ENCODE data around the gene ZBTB1. TPM values are rescaled to one million over a fixed set of nuclear protein-coding genes. Genes with fewer than 3 reads are reported as not detected.

Gene ZBTB1
- total RNA-seq, 2 donors from 2014 or later: 26.2 to 32.7 TPM

DNA sequence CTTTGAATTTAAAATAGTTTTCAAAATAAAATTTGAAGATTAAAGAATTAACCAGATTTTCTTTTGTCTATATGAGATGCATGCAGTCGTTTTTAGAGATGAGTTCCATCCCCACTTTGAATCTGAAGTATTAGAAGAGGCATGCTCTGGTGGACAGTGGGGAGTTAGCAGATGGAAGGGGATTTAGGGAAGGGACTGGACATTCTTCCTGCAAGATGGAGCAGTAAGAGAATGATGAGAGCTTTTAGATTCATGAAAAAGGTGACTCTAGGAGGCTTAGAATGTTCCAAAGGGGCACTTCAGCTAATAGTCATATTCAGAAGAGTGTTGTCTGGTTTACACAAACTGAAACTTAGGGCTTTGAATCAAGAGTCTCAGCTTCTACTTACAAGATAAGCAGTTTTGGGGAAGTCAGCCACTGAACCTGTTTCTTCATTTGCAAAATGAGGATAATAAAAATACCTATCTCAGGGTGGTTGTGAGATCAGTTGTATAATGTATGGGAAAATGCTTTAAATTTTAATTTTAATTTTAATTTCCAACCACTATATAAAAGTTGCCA lies 3.7 kb downstream of the ZBTB1 start:
- Histone ChIP-seq H3K9ac (ENCODE audit: low read depth in 2 of 2, low read length in 2 of 2) (no peak overlapping the region), H3K27ac (no peak overlapping the region)
- DNase-seq: no peak

DNA sequence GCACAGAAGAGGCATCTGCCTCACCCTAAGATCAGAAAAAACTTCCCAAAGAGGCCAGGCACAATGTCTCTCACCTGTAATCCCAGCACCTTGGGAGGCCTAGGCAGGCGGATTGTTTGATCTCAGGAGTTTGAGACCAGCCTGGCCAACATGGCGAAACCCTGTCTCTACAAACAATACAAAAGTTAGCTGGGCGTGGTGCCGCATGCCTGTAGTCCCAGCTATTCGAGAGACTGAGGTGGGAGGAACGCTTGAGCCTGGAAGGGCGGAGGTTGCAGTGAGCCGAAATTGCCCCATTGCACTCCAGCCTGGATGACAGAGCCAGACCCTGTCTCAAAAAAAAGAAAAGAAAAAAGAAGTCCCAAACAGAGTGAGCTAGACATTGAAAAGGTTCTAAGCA lies 4.5 kb downstream of the ZBTB1 start:
- intact Hi-C loops (cut with DNase I): no loop called here
- Histone ChIP-seq H3K27ac (no peak overlapping the region), H3K27me3 (no peaks in the 10 kb centered on the region), H3K36me3 (no peaks in the 10 kb centered on the region), H3K9ac (ENCODE audit: low read depth in 2 of 2, low read length in 2 of 2) (no peak overlapping the region), H3K4me1 (peaks cover 25% of the 10 kb centered on the region), H3K9me3 (no peaks in the 10 kb centered on the region), H3K4me3 (no peak overlapping the region)
- peak; percentile 40 for DNase-seq
- TF ChIP-seq, protein P1, sequence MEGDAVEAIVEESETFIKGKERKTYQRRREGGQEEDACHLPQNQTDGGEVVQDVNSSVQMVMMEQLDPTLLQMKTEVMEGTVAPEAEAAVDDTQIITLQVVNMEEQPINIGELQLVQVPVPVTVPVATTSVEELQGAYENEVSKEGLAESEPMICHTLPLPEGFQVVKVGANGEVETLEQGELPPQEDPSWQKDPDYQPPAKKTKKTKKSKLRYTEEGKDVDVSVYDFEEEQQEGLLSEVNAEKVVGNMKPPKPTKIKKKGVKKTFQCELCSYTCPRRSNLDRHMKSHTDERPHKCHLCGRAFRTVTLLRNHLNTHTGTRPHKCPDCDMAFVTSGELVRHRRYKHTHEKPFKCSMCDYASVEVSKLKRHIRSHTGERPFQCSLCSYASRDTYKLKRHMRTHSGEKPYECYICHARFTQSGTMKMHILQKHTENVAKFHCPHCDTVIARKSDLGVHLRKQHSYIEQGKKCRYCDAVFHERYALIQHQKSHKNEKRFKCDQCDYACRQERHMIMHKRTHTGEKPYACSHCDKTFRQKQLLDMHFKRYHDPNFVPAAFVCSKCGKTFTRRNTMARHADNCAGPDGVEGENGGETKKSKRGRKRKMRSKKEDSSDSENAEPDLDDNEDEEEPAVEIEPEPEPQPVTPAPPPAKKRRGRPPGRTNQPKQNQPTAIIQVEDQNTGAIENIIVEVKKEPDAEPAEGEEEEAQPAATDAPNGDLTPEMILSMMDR (IDR thresholded peaks at IDR 0.05): no peak

More for the DNA sequence above, 3.7 kb downstream of the ZBTB1 start:
- TF ChIP-seq, protein P1 (IDR thresholded peaks at IDR 0.05): no peak
- H3K9me3 ChIP-seq: no peaks in the 10 kb centered on the region
- H3K27me3 ChIP-seq: no peaks in the 10 kb centered on the region
- intact Hi-C loops (cut with DNase I): no loop called here
- no peaks in the 10 kb centered on the region for H3K36me3 ChIP-seq
- no peak overlapping the region for H3K4me3 ChIP-seq
- H3K4me1 ChIP-seq: peaks cover 25% of the 10 kb centered on the region

DNA sequence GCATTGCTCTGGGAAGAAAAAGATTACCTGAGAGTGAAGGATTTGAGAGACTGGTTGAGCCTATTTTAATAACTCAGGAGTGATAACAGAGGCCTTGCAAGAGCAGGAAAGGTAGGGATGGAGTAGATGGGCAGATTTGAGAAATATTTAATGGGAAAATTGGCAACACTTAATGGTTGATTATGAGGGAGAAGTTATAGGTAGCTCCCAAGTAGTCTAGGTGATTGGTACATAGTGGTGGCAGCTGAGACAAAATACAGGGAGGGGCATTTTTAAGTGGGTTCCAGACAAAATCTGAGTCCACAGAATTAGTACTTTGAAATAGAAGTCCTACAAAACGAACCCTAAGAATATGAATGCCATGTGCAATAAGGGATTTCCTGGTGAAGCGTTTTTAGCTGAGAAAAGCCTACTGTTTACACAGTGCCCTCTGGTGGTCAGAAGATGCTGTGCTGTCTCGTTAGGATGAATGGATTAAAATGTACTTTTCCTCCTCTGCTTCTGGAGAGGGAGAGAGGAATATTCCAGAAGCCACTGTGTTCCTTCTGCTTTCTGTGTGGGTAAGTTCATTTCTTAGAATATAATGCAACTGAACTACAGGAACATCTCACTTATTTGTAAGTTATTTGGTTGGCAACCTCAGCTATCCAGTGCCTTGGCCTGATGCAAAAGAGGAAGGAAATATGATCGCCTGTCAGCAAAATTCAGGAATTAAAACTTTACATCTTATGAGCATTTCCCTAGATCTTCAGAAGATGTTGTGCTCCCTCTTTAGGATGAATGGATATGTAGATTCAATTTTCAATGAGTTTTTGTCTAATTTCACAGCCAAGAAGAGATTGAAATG lies 6.5 kb downstream of the ZBTB1 start:
- H3K9me3 ChIP-seq: no peaks in the 10 kb centered on the region
- peaks cover 23% of the 10 kb centered on the region for H3K4me1 ChIP-seq
- intact Hi-C loops (cut with DNase I): no loop called here
- no peak overlapping the region for H3K4me3 ChIP-seq
- DNase-seq: peak; percentile 83
- peak overlapping the region in 1 of 2 donors; percentile 22 for H3K9ac ChIP-seq (ENCODE audit: low read depth in 2 of 2, low read length in 2 of 2)
- no peaks in the 10 kb centered on the region for H3K27me3 ChIP-seq
- H3K27ac ChIP-seq: peak overlapping the region; percentile 0
- TF ChIP-seq, protein P1 (IDR thresholded peaks at IDR 0.05): peak; percentile 95
- no peaks in the 10 kb centered on the region for H3K36me3 ChIP-seq

DNA sequence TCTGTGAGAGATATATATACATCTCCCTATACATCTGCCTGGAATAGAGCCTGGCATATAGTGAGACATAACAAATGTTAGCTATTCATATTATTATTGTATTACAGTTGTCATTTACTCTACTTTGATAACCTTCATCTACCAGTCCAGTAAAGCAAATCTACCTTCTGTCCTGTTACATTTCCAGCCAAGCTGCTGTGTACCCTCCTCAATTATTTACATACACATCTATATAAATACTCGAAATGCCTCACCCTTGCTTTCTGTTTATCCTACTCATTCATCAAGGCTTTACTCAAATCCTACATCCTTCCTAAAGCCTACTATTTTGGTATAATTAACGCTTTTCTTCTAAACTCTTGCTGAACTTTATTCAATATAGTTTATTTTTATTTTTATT lies 8.7 kb downstream of the ZBTB1 start:
- Histone ChIP-seq H3K27ac (no peak overlapping the region), H3K4me1 (peaks cover 6% of the 10 kb centered on the region), H3K4me3 (no peak overlapping the region), H3K9ac (ENCODE audit: low read depth in 2 of 2, low read length in 2 of 2) (no peak overlapping the region), H3K36me3 (no peaks in the 10 kb centered on the region), H3K9me3 (no peaks in the 10 kb centered on the region), H3K27me3 (no peaks in the 10 kb centered on the region)
- TF ChIP-seq, protein P1 (IDR thresholded peaks at IDR 0.05): no peak
- intact Hi-C loops (cut with DNase I): no loop called here
- no peak for DNase-seq

GRCh38 chr14:64515053-64515452 lies 10.5 kb downstream of the ZBTB1 start:
- H3K9ac ChIP-seq (ENCODE audit: low read depth in 2 of 2, low read length in 2 of 2): no peak overlapping the region
- TF ChIP-seq, protein P1 (IDR thresholded peaks at IDR 0.05): no peak
- no peaks in the 10 kb centered on the region for H3K27me3 ChIP-seq
- H3K4me1 ChIP-seq: no peaks in the 10 kb centered on the region
- H3K36me3 ChIP-seq: no peaks in the 10 kb centered on the region
- H3K4me3 ChIP-seq: no peak overlapping the region
- H3K9me3 ChIP-seq: no peaks in the 10 kb centered on the region
- no peak for DNase-seq
- H3K27ac ChIP-seq: no peak overlapping the region
- intact Hi-C loops (cut with DNase I): no loop called here
